Choroid plexus epithelial cell (primary cell): ENCODE results near the gene FMN1.

Source experiments
- DNase-seq: peaks from one replicate; pipeline ENCODE4 v3.0.0-alpha.2; 2010; ENCODE audit warnings: low read depth
- H3K4me3 ChIP-seq: 2 replicates; pipeline ENCODE4 v1.5.1; 2011; ENCODE audit warnings: low read depth, mild to moderate bottlenecking, control low read depth, low read length, moderate library complexity
- TF ChIP-seq, protein P1 (sequence below): conservative IDR thresholded peaks from 2 replicates; pipeline ENCODE4 v1.5.1; 2011; ENCODE audit warnings: low read depth, mild to moderate bottlenecking, control low read depth, inconsistent platforms, low read length, moderate library complexity

Gene FMN1

DNA sequence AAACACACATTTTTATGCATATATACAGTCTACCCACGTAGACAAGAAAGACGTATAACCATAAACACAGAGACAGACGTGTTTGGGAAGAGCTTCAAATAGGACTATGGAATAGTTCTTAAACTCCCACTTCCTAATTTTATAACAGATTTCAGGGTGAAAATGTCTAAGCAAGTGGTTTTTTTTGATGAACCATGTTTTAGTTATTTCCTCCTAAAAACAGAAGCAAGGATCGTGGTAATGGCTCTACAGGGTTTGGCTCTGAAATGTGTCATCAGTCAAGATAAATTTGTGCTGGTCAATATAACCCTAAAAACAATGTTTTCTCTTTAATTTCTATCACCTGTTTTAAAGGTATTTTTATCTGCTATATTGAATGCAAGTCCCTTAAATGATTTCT lies 58.2 kb downstream of the FMN1 start:
- TF ChIP-seq, protein P1, sequence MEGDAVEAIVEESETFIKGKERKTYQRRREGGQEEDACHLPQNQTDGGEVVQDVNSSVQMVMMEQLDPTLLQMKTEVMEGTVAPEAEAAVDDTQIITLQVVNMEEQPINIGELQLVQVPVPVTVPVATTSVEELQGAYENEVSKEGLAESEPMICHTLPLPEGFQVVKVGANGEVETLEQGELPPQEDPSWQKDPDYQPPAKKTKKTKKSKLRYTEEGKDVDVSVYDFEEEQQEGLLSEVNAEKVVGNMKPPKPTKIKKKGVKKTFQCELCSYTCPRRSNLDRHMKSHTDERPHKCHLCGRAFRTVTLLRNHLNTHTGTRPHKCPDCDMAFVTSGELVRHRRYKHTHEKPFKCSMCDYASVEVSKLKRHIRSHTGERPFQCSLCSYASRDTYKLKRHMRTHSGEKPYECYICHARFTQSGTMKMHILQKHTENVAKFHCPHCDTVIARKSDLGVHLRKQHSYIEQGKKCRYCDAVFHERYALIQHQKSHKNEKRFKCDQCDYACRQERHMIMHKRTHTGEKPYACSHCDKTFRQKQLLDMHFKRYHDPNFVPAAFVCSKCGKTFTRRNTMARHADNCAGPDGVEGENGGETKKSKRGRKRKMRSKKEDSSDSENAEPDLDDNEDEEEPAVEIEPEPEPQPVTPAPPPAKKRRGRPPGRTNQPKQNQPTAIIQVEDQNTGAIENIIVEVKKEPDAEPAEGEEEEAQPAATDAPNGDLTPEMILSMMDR, result no peak
- no peak for DNase-seq
- H3K4me3 ChIP-seq, result no peak overlapping the region

DNA sequence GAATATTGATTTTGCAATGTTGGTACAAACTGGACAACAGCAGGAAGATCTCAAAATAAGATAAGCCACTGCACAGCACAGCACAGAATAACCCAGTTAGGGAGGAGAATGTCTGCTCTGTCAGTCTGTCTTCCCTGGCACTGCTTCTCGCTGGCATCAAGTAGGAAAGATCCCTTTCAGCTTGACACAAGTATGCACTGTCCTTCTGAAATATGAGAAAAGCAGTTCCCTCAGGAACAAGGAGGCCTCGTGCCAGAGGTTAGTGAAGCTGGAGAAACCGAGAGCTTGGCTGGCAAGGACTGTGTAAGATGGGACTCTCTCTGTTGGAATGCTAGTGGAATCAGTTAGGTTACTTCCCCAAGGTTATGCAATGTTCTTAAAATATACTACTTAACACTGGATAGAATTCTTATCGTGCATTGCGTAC lies 59.1 kb downstream of the FMN1 start:
- DNase-seq, result peak; percentile 63
- no peak overlapping the region for H3K4me3 ChIP-seq
- TF ChIP-seq, protein P1, result no peak

DNA sequence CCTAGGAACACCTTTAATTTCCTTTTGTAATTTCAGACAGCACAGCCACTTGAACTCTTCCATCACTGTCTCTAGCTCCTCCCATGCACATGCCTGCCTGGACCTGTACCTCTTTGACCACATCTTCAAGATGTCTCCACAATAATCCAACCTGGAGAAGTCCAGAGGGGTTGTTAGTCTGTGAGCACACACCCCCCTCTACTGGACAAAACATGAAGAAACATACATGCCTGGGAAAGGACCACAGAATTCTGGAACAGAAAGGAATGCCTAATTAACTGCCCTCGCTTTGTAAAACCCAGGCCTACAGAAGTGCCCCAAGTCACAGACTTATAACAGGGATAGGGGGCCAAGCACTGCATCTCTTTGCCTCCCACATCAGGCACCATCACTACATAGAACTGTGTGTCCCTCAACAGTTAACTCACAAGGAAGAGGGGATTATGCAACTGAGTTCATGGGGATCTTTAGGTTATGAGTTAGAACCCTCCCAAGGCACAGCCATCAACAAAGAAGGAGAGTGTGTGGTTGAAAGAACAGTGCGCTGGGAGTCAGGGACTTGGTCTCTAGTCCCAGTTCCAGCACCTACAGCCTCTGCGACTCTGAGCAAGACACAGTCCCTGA lies 61.7 kb downstream of the FMN1 start:
- H3K4me3 ChIP-seq, result no peak overlapping the region
- DNase-seq, result peak; percentile 87
- TF ChIP-seq, protein P1, result peak; percentile 86

DNA sequence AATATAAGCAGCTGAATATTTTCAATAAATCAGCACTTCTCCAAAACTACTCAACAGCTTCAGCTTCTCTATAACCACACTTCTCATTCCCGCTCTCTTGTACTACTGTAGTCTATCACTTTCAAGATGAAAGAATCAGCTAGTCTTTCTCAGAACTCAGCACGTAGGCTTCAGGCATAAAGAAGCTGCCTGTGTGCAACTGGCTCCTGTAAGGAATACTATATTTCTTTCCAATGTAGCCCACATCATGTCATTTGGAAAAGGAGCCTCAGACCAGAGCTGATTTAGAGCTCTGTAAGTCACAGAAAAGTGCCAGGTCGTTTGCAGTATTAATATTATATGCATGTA lies 62.3 kb downstream of the FMN1 start:
- no peak for DNase-seq

DNA sequence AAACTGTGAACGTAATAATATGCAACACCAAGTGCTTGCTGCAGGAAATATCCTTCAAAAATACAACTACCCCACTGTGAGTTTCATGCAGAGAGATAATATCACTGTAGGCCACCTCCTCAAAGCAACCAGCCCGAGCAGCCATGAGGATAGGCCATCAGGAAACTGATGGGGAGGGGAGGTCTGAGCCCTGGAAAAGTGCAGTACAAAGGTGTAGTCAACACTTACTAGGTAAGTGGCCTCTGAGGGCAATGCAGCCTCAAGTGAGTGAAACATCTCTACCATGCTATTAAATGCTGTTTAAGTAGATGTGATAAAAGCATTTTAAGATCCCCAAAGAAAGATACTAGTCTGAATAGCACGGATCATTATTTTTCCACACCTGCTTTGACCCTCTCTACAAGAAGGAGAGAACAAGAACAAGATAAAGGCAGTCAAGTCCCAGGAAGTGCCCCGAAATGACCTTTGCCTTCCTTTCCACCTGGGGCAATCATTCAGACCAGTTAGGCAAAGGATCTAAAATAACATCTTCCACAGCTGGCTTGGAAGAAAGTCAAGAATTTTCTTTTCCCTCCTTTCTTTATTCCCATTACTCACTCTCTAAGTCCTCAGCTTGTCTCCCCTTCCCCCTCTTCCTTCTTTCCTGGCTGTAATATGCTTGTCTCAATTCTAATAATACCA lies 62.8 kb downstream of the FMN1 start:
- H3K4me3 ChIP-seq, result no peak overlapping the region
- DNase-seq, result peak; percentile 67
- TF ChIP-seq, protein P1, result no peak

More for the DNA sequence above, 62.3 kb downstream of the FMN1 start:
- H3K4me3 ChIP-seq, result no peak overlapping the region
- TF ChIP-seq, protein P1, result no peak

DNA sequence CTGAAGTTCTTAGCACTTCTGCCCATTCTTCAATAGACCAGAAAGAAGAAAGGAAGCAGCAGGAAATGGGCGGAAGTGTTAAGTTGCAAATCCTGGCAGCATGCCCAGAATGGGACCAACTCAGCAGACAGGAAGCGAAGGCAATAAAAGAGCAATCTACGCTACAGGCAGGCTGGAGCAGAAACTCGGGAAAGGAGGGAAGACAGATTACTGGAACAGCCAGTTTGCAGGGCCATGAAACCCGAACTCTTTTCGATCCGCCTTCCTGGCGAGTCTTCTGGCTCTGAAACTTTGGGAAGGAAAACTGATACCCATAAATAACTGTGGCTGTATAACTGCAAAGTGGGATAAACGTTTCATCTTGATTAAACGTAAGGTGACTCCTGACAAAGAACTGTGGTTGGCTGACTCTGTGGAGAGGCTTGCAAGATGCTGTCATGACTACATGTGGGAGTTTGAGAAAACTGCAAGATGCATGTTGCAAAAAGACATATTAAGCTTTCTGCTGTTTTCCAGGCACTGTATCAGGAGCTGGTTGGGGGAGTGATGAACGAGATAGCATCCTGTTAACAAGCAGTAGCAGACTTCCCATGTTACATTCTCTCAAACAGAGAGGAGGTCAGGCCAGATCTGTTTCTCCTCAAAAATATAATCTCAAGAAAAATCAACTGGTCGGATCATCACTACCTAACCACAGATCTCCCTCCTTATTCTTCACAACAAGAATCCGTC lies 67.8 kb downstream of the FMN1 start:
- TF ChIP-seq, protein P1, result no peak
- peak overlapping the region; percentile 20 for H3K4me3 ChIP-seq
- peak; percentile 97 for DNase-seq
